KMS-11 (cell line): ENCODE results near the gene ERCC1.

ENCODE experiments used
- H2AFZ ChIP-seq: fragments of 200-600 bp; sonication (generic); 2 replicates; pipeline ENCODE4 v1.6.1; 2016; ENCODE audit warnings: antibody characterized with exemption, mixed run types, low read depth
- H3K27ac ChIP-seq: fragments of 200-600 bp; sonication (generic); 2 replicates; pipeline ENCODE4 v1.6.1; 2016; ENCODE audit warnings: mild to moderate bottlenecking, mixed run types
- H3K27me3 ChIP-seq: fragments of 200-600 bp; sonication (generic); 2 replicates; pipeline ENCODE4 v1.6.1; 2017; ENCODE audit warnings: mild to moderate bottlenecking, low read depth, mixed run types, moderate library complexity; ENCODE audit not compliant: insufficient read depth
- H3K36me3 ChIP-seq: fragments of 200-600 bp; sonication (generic); 2 replicates; pipeline ENCODE4 v1.6.1; 2017; ENCODE audit warnings: mild to moderate bottlenecking, mixed run types; ENCODE audit not compliant: insufficient read depth
- H3K4me1 ChIP-seq: fragments of 200-600 bp; sonication (generic); 2 replicates; pipeline ENCODE4 v1.6.1; 2016; ENCODE audit warnings: mild to moderate bottlenecking, low read depth, mixed run types; ENCODE audit not compliant: poor library complexity, severe bottlenecking
- H3K4me2 ChIP-seq: fragments of 200-600 bp; sonication (generic); 2 replicates; pipeline ENCODE4 v1.7.0; 2016; ENCODE audit warnings: mild to moderate bottlenecking, mixed run types
- H3K4me3 ChIP-seq: fragments of 200-600 bp; sonication (generic); IDR thresholded peaks from 2 replicates; pipeline ENCODE4 v1.6.1; 2017; ENCODE audit warnings: low read depth, low read length, mixed read lengths; ENCODE audit not compliant: insufficient read depth
- H3K79me2 ChIP-seq: fragments of 200-600 bp; sonication (generic); 2 replicates; pipeline ENCODE4 v1.6.1; 2016; ENCODE audit warnings: low read depth, mixed run types; ENCODE audit not compliant: insufficient read depth
- H3K9ac ChIP-seq: fragments of 200-600 bp; sonication (generic); 2 replicates; pipeline ENCODE4 v1.6.1; 2016; ENCODE audit warnings: mild to moderate bottlenecking, mixed run types
- H4K20me1 ChIP-seq: fragments of 200-600 bp; sonication (generic); 2 replicates; pipeline ENCODE4 v1.6.1; 2016; ENCODE audit warnings: mild to moderate bottlenecking, mixed run types; ENCODE audit not compliant: insufficient read depth
- CTCF ChIP-seq: fragments of 200-600 bp; sonication (generic); conservative IDR thresholded peaks from 2 replicates; pipeline ENCODE4 v1.6.1; 2017; ENCODE audit warnings: low read depth, mild to moderate bottlenecking, antibody characterized with exemption, low read length, moderate library complexity, mixed read lengths

The ERCC1 gene

GRCh38 chr19:45400192-45400591 is 23.5 kb downstream of the ERCC1 start:
- Histone ChIP-seq H3K4me3 (no peak overlapping the region), H3K27me3 (no peaks in the 10 kb centered on the region; the same call in 1 of the 2 replicates), H3K4me1 (no peaks in the 10 kb centered on the region), H4K20me1 (no peaks in the 10 kb centered on the region), H3K27ac (no peak overlapping the region), H3K9ac (no peak overlapping the region), H3K36me3 (no peaks in the 10 kb centered on the region), H3K79me2 (no peaks in the 10 kb centered on the region), H2AFZ (no peak overlapping the region), H3K4me2 (no peak overlapping the region)
- TF ChIP-seq CTCF = no peak

GRCh38 chr19:45395821-45396617 is 27.7 kb downstream of the ERCC1 start:
- Histone ChIP-seq H3K4me1 (peaks cover 11% of the 10 kb centered on the region), H2AFZ (no peak overlapping the region), H3K4me2 (no peak overlapping the region), H3K27me3 (no peaks in the 10 kb centered on the region), H3K9ac (no peak overlapping the region), H3K36me3 (no peaks in the 10 kb centered on the region), H3K4me3 (no peak overlapping the region), H3K27ac (no peak overlapping the region), H3K79me2 (no peaks in the 10 kb centered on the region), H4K20me1 (no peaks in the 10 kb centered on the region)
- no peak for TF ChIP-seq CTCF

DNA sequence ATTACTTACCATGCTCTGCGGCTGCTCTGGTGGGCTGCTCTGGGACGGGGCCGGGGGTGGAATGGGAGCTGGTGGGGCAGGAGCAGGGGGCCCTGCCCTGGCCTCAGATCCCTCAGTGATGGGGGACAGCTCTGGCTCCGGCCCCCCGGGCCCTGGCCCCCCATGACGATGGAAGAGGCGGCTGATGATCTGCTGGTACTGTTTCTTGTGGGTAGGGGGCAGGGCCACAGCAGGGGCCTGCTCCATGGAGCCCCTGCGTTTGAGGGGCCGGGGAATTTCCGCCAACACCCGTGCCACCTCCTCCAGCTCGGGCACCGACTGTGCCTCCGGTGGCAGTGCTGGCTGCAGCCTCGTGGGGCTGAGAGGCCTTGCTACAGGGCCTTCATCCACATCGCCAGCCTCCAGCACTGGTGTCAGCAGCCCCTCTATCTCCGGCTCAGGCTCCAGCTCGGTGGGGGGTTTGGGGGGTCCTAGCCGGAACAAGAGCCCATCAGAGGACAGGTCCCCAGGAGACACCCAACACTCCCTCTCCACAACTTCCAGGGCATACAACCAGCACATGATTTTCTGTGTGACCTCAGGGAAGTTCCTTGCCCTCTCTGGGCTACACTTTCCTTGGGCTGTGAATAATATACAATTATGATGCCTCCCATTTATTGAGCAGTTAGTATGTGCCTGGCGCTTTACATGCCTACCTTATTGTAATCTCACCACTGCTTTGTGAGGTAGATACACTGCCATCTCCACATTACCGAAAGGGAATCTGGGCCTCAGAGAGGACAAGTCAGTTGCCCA is 31.6 kb downstream of the ERCC1 start:
- Histone ChIP-seq H3K27ac (no peak overlapping the region), H4K20me1 (no peaks in the 10 kb centered on the region), H3K4me1 (peaks cover 11% of the 10 kb centered on the region), H3K4me2 (peak overlapping the region; percentile 2; the same call in 1 of the 2 replicates), H2AFZ (no peak overlapping the region), H3K9ac (no peak overlapping the region), H3K27me3 (no peaks in the 10 kb centered on the region), H3K36me3 (no peaks in the 10 kb centered on the region), H3K79me2 (no peaks in the 10 kb centered on the region), H3K4me3 (no peak overlapping the region)
- TF ChIP-seq CTCF = no peak

GRCh38 chr19:45391346-45391745 is 32.4 kb downstream of the ERCC1 start:
- H3K4me3 ChIP-seq = no peak overlapping the region
- no peak overlapping the region for H3K9ac ChIP-seq
- H3K4me2 ChIP-seq = peak overlapping the region; percentile 2; the same call in 1 of the 2 replicates
- H3K36me3 ChIP-seq = no peaks in the 10 kb centered on the region
- no peaks in the 10 kb centered on the region for H3K27me3 ChIP-seq
- TF ChIP-seq CTCF = no peak
- H3K79me2 ChIP-seq = no peaks in the 10 kb centered on the region
- no peak overlapping the region for H3K27ac ChIP-seq
- H3K4me1 ChIP-seq = peaks cover 11% of the 10 kb centered on the region
- H2AFZ ChIP-seq = peak overlapping the region; percentile 27; the same call in 1 of the 2 replicates
- H4K20me1 ChIP-seq = no peaks in the 10 kb centered on the region
